MM.1S (cell line): ENCODE data around the gene ARF6.

ENCODE experiments used
- DNase-seq: peaks from one replicate; pipeline ENCODE4 v3.0.0-alpha.2; 2015
- H2AFZ ChIP-seq: fragments of 300-600 bp; sonication (generic); 2 replicates; pipeline ENCODE4 v1.6.0; 2016; ENCODE audit warnings: antibody characterized with exemption, low read length
- H3F3A ChIP-seq: fragments of 300-600 bp; sonication (generic); 2 replicates; pipeline ENCODE4 v1.6.1; 2016; ENCODE audit warnings: mild to moderate bottlenecking, antibody characterized with exemption, low read length, moderate library complexity, mixed read lengths; ENCODE audit not compliant: insufficient read depth
- H3K27ac ChIP-seq: fragments of 300-600 bp; sonication (generic); 2 replicates; pipeline ENCODE4 v1.5.1; 2016; ENCODE audit warnings: mild to moderate bottlenecking, low read length
- H3K27me3 ChIP-seq: fragments of 300-600 bp; sonication (generic); replicated peaks from 2 replicates; pipeline ENCODE4 v1.6.0; 2016; ENCODE audit warnings: low read length; ENCODE audit not compliant: insufficient read depth
- H3K36me3 ChIP-seq: fragments of 300-600 bp; sonication (generic); replicated peaks from 2 replicates; pipeline ENCODE4 v1.6.1; 2016; ENCODE audit warnings: mild to moderate bottlenecking, low read length, mixed read lengths; ENCODE audit not compliant: insufficient read depth
- H3K4me1 ChIP-seq: fragments of 300-600 bp; sonication (generic); 2 replicates; pipeline ENCODE4 v1.6.1; 2016; ENCODE audit warnings: low read length, mixed read lengths
- H3K4me2 ChIP-seq: fragments of 300-600 bp; sonication (generic); 2 replicates; pipeline ENCODE4 v1.6.0; 2016; ENCODE audit warnings: low read depth, low read length
- H3K4me3 ChIP-seq: fragments of 300-600 bp; sonication (generic); 2 replicates; pipeline ENCODE4 v1.5.1; 2016; ENCODE audit warnings: low read length, mixed read lengths
- H3K79me2 ChIP-seq: fragments of 300-600 bp; sonication (generic); 2 replicates; pipeline ENCODE4 v1.6.1; 2016; ENCODE audit warnings: mixed run types, low read length, mixed read lengths
- H3K9ac ChIP-seq: fragments of 300-600 bp; sonication (generic); 2 replicates; pipeline ENCODE4 v1.6.1; 2016; ENCODE audit warnings: low read length, mixed read lengths
- H3K9me2 ChIP-seq: fragments of 300-600 bp; sonication (generic); replicated peaks from 2 replicates; pipeline ENCODE4 v1.6.1; 2016; ENCODE audit warnings: mild to moderate bottlenecking, low read length, mixed read lengths; ENCODE audit not compliant: insufficient read depth
- H3K9me3 ChIP-seq: fragments of 300-600 bp; sonication (generic); replicated peaks from 2 replicates; pipeline ENCODE4 v1.6.1; 2016; ENCODE audit warnings: mild to moderate bottlenecking, low read length, mixed read lengths; ENCODE audit not compliant: insufficient read depth
- H4K20me1 ChIP-seq: fragments of 300-600 bp; sonication (generic); 2 replicates; pipeline ENCODE4 v1.6.1; 2016; ENCODE audit warnings: mild to moderate bottlenecking, low read length, moderate library complexity, mixed read lengths; ENCODE audit not compliant: insufficient read depth
- CTCF ChIP-seq: fragments of 300-600 bp; sonication (generic); IDR thresholded peaks from 2 replicates; pipeline ENCODE4 v1.5.1; 2016; ENCODE audit warnings: antibody characterized with exemption, low read length, mixed read lengths
- EZH2 ChIP-seq: fragments of 300-600 bp; sonication (generic); optimal IDR thresholded peaks from 2 replicates; pipeline ENCODE3; 2017; ENCODE audit warnings: low read depth, mild to moderate bottlenecking, antibody characterized with exemption, low read length, mixed read lengths
- EZH2phosphoT487 ChIP-seq: fragments of 300-600 bp; sonication (generic); IDR thresholded peaks from 2 replicates; pipeline ENCODE4 v1.6.1; 2018; ENCODE audit warnings: antibody characterized with exemption, low read length

The ARF6 gene

DNA sequence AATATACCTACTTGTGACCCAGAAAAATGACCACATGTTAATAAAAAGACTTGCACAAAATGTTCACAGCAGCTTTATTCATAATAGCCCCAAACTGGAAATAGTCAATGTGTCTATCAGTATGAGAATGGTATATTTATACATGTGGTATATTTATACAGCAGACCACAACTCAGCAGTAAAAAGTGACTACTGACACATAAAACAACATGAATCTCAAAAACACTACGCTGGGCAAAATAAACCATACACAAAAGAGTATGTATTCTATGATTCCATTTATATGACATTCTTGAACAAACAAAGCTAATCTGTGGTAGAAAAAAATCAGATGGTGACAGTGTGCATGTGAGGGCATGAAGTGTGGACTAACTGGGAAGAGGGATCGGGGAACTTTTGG is 35.1 kb downstream of the ARF6 start:
- Histone ChIP-seq H3K4me1 (no peaks in the 10 kb centered on the region), H3K4me3 (no peak overlapping the region), H3K79me2 (no peaks in the 10 kb centered on the region), H2AFZ (no peak overlapping the region), H3K36me3 (no peaks in the 10 kb centered on the region), H3K27ac (no peak overlapping the region), H3K9me3 (no peaks in the 10 kb centered on the region), H3K4me2 (no peak overlapping the region), H4K20me1 (no peaks in the 10 kb centered on the region), H3K9ac (no peak overlapping the region), H3K27me3 (no peaks in the 10 kb centered on the region), H3F3A (no peaks in the 10 kb centered on the region), H3K9me2 (no peaks in the 10 kb centered on the region)
- no peak for TF ChIP-seq EZH2phosphoT487
- no peak for TF ChIP-seq CTCF
- no peak for TF ChIP-seq EZH2
- no peak for DNase-seq

DNA sequence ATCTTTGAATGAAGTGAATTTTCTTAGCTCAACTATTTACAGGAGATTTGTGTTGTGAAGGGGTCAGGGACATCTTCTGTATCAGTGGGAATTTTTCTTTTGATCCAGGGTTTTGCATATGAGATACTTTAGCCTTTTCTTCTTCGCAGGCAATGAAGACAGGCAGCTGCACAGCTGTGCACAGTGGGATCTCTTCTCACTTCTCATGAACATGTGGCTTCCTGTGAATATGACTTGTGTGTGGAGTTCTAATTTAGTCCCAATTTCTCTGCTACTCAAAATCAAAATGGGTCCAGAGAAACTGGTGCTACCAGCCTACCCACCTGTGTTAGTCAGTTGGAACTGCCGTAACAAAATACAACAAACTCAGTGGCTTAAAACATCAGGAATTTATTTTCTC is 37.8 kb downstream of the ARF6 start:
- Histone ChIP-seq H3F3A (no peaks in the 10 kb centered on the region), H4K20me1 (no peaks in the 10 kb centered on the region), H3K79me2 (no peaks in the 10 kb centered on the region), H3K4me2 (no peak overlapping the region), H3K4me1 (0 out of 2 replicates have a peak, but pooled peaks cover 3% of the 10 kb centered on the region), H3K9ac (no peak overlapping the region), H3K36me3 (no peaks in the 10 kb centered on the region), H2AFZ (no peak overlapping the region), H3K9me3 (no peaks in the 10 kb centered on the region), H3K27me3 (no peaks in the 10 kb centered on the region), H3K9me2 (no peaks in the 10 kb centered on the region), H3K4me3 (no peak overlapping the region), H3K27ac (no peak overlapping the region; the same call in 1 of the 2 replicates)
- no peak for DNase-seq
- TF ChIP-seq EZH2phosphoT487: no peak
- no peak for TF ChIP-seq EZH2
- TF ChIP-seq CTCF: no peak

- Histone ChIP-seq H2AFZ (no peak overlapping the region), H3K79me2 (no peaks in the 10 kb centered on the region), H3K27ac (no peak overlapping the region), H3K27me3 (no peaks in the 10 kb centered on the region), H3K9me2 (no peaks in the 10 kb centered on the region), H3K9ac (no peak overlapping the region), H3K9me3 (no peaks in the 10 kb centered on the region), H3K4me1 (0 out of 2 replicates have a peak, but pooled peaks cover 3% of the 10 kb centered on the region), H3K4me2 (no peak overlapping the region), H4K20me1 (no peaks in the 10 kb centered on the region), H3F3A (no peaks in the 10 kb centered on the region), H3K36me3 (no peaks in the 10 kb centered on the region), H3K4me3 (no peak overlapping the region)
- TF ChIP-seq CTCF (no peak), EZH2 (no peak), EZH2phosphoT487 (no peak)
- DNase-seq: no peak
These were observed 38.6 kb downstream of the ARF6 start for GRCh38 chr14:49931523-49931922.
